H9 (cell line): ENCODE results near the gene BCAS3. TPM values are rescaled to one million over a fixed set of nuclear protein-coding genes. Genes with fewer than 3 reads are reported as not detected.

Experiments used
- DNase-seq: peaks from one replicate; pipeline ENCODE4 v3.0.0-alpha.2; 2017
- H2AFZ ChIP-seq: one replicate; pipeline ENCODE4 v1.6.1; 2013; ENCODE audit warnings: mild to moderate bottlenecking, low read length, control low read depth, moderate library complexity
- H2AK5ac ChIP-seq: 2 replicates; pipeline ENCODE4 v1.6.1; 2013; ENCODE audit warnings: low read length, control low read depth, mixed read lengths; ENCODE audit not compliant: insufficient read length
- H2BK120ac ChIP-seq: one replicate; pipeline ENCODE4 v1.6.1; 2013; ENCODE audit warnings: low read depth, mild to moderate bottlenecking, low read length, control low read depth, inconsistent platforms; ENCODE audit not compliant: poor library complexity, severe bottlenecking
- H2BK12ac ChIP-seq: 2 replicates; pipeline ENCODE4 v1.6.1; 2013; ENCODE audit warnings: low read length, control low read depth, mixed read lengths, low read depth; ENCODE audit not compliant: insufficient read length
- H2BK15ac ChIP-seq: 2 replicates; pipeline ENCODE4 v1.6.1; 2013; ENCODE audit warnings: low read depth, low read length, control low read depth
- H2BK20ac ChIP-seq: one replicate; pipeline ENCODE4 v1.6.1; 2013; ENCODE audit warnings: low read depth, mild to moderate bottlenecking, low read length, control low read depth, inconsistent platforms; ENCODE audit not compliant: poor library complexity, severe bottlenecking
- H2BK5ac ChIP-seq: 2 replicates; pipeline ENCODE4 v1.6.1; 2013; ENCODE audit warnings: low read length, control low read depth, mixed read lengths; ENCODE audit not compliant: insufficient read length
- H3K14ac ChIP-seq: 2 replicates; pipeline ENCODE4 v1.6.1; 2013; ENCODE audit warnings: low read length, control low read depth; ENCODE audit not compliant: insufficient read depth
- H3K18ac ChIP-seq: 2 replicates; pipeline ENCODE4 v1.6.1; 2013; ENCODE audit warnings: low read depth, mild to moderate bottlenecking, mixed read lengths, low read length, control low read depth; ENCODE audit not compliant: insufficient read length
- H3K23ac ChIP-seq: 2 replicates; pipeline ENCODE4 v1.6.1; 2013; ENCODE audit warnings: low read length, control low read depth, mixed read lengths, low read depth; ENCODE audit not compliant: insufficient read length
- H3K23me2 ChIP-seq: 2 replicates; pipeline ENCODE4 v1.6.1; 2013; ENCODE audit warnings: low read depth, mild to moderate bottlenecking, mixed read lengths, low read length, control low read depth; ENCODE audit not compliant: insufficient read length, poor library complexity, severe bottlenecking
- H3K27ac ChIP-seq: 2 replicates; pipeline ENCODE4 v1.5.1; 2013; ENCODE audit warnings: low read length, control low read depth, mixed read lengths, low read depth; ENCODE audit not compliant: insufficient read length
- H3K27me3 ChIP-seq: 2 replicates; pipeline ENCODE4 v1.6.1; 2013; ENCODE audit warnings: low read length, control low read depth, inconsistent platforms; ENCODE audit not compliant: insufficient read depth
- H3K4ac ChIP-seq: 2 replicates; pipeline ENCODE4 v1.6.1; 2013; ENCODE audit warnings: low read depth, mild to moderate bottlenecking, control low read depth, inconsistent platforms, low read length, moderate library complexity
- H3K4me1 ChIP-seq: 2 replicates; pipeline ENCODE4 v1.6.1; 2013; ENCODE audit warnings: low read length, control low read depth, inconsistent platforms; ENCODE audit not compliant: insufficient read depth
- H3K4me2 ChIP-seq: 2 replicates; pipeline ENCODE4 v1.6.1; 2013; ENCODE audit warnings: low read length, control low read depth, mixed read lengths; ENCODE audit not compliant: insufficient read length, insufficient read depth
- H3K56ac ChIP-seq: 2 replicates; pipeline ENCODE4 v1.6.1; 2013; ENCODE audit warnings: low read depth, mild to moderate bottlenecking, mixed read lengths, low read length, control low read depth; ENCODE audit not compliant: insufficient read length
- H3K79me1 ChIP-seq: 2 replicates; pipeline ENCODE4 v1.6.1; 2013; ENCODE audit warnings: low read depth, mild to moderate bottlenecking, moderate library complexity, low read length, control low read depth, inconsistent platforms; ENCODE audit not compliant: insufficient read depth, poor library complexity, severe bottlenecking
- H3K79me2 ChIP-seq: 2 replicates; pipeline ENCODE4 v1.6.1; 2013; ENCODE audit warnings: low read length, control low read depth, inconsistent platforms; ENCODE audit not compliant: insufficient read depth
- H3K9ac ChIP-seq: 2 replicates; pipeline ENCODE4 v1.6.1; 2013; ENCODE audit warnings: low read length, control low read depth, mixed read lengths; ENCODE audit not compliant: insufficient read length; ENCODE audit errors: extremely low read depth
- H3K9me3 ChIP-seq: one replicate; pipeline ENCODE4 v1.6.1; 2013; ENCODE audit warnings: low read depth, low read length, inconsistent platforms; ENCODE audit not compliant: control insufficient read depth
- H3T11ph ChIP-seq: one replicate; pipeline ENCODE4 v1.6.1; 2013; ENCODE audit warnings: mild to moderate bottlenecking, low read length, control low read depth, inconsistent platforms
- H4K20me1 ChIP-seq: one replicate; pipeline ENCODE4 v1.6.1; 2013; ENCODE audit not compliant: control insufficient read depth, insufficient read length, insufficient read depth
- H4K5ac ChIP-seq: 2 replicates; pipeline ENCODE4 v1.6.1; 2013; ENCODE audit warnings: low read depth, mild to moderate bottlenecking, mixed read lengths, low read length, control low read depth; ENCODE audit not compliant: insufficient read length
- H4K8ac ChIP-seq: replicated peaks from 2 replicates; pipeline ENCODE4 v1.6.1; 2013; ENCODE audit warnings: low read length, control low read depth, mixed read lengths, low read depth; ENCODE audit not compliant: insufficient read length
- H4K91ac ChIP-seq: 2 replicates; pipeline ENCODE4 v1.6.1; 2013; ENCODE audit warnings: low read depth, mild to moderate bottlenecking, moderate library complexity, mixed read lengths, low read length, control low read depth; ENCODE audit not compliant: insufficient read length
- H3K27ac Mint-ChIP-seq, 3 experiments: 2 replicates in 2 of 3; 3 replicates in 1 of 3; pipeline ENCODE4 v1.8.0; 2020 to 2021; ENCODE audit warnings: mixed read lengths in 3 of 3, mild to moderate bottlenecking in 1 of 3, moderate library complexity in 1 of 3
- H3K27me3 Mint-ChIP-seq: 2 replicates; pipeline ENCODE4 v1.8.0; 2021; ENCODE audit warnings: low read depth, mild to moderate bottlenecking, moderate library complexity, mixed read lengths
- H3K36me3 Mint-ChIP-seq, 3 experiments: 2 replicates in 2 of 3; 3 replicates in 1 of 3; pipeline ENCODE4 v1.8.0; 2020 to 2021; ENCODE audit warnings: low read depth in 3 of 3, mixed read lengths in 3 of 3; ENCODE audit not compliant: insufficient read depth in 1 of 3
- H3K4me1 Mint-ChIP-seq, 2 experiments: 2 replicates each; pipeline ENCODE4 v1.8.0; 2020; ENCODE audit warnings: mixed read lengths in 2 of 2
- H3K4me3 Mint-ChIP-seq, 2 experiments: 2 replicates in 1 of 2; 3 replicates in 1 of 2; pipeline ENCODE4 v1.8.0; 2020 to 2021; ENCODE audit warnings: mild to moderate bottlenecking in 2 of 2, mixed read lengths in 2 of 2, moderate library complexity in 1 of 2
- H3K9me3 Mint-ChIP-seq, 2 experiments: 2 replicates in 1 of 2; 3 replicates in 1 of 2; pipeline ENCODE4 v1.8.0; 2020; ENCODE audit warnings: mild to moderate bottlenecking in 2 of 2, mixed read lengths in 2 of 2, moderate library complexity in 1 of 2
- CTCF ChIP-seq: fragments of 200-600 bp; sonication (generic); conservative IDR thresholded peaks from 3 replicates; pipeline ENCODE4 v1.8.0; 2021; ENCODE audit warnings: antibody characterized with exemption, mild to moderate bottlenecking
- WGBS: extraction: QIAGEN DNeasy Blood & Tissue Kit; methylation state at CpG from one replicate; pipeline ENCODE4 v1.1.7; 2013; ENCODE audit warnings: missing lambda C conversion rate, low lambda C conversion rate, mixed read lengths; ENCODE audit not compliant: insufficient read length; ENCODE audit errors: extremely low coverage; 5-methylcytosine and 5-hydroxymethylcytosine counted together
- total RNA-seq: library from RNA; stranded (reverse); gene quantifications from 2 replicates; pipeline ENCODE4 v1.2.1, GENCODE V29; 2021

BCAS3 gene
- total RNA-seq, 1 experiment from 2014 or later: 22.4 TPM

- Histone ChIP-seq H3K79me2 (no peaks in the 10 kb centered on the region), H2AK5ac (no peak overlapping the region), H2BK5ac (no peak overlapping the region), H4K5ac (no peak overlapping the region), H3K27me3 (no peaks in the 10 kb centered on the region), H3K4me1 (no peaks in the 10 kb centered on the region), H3K27ac (no peak overlapping the region), H3K9me3 (no peaks in the 10 kb centered on the region), H3K79me1 (no peaks in the 10 kb centered on the region), H3K23me2 (no peaks in the 10 kb centered on the region), H2BK120ac (no peak overlapping the region), H4K8ac (no peak overlapping the region), H3K18ac (no peak overlapping the region), H3K23ac (no peak overlapping the region), H3K9ac (no peak overlapping the region), H2BK15ac (no peak overlapping the region), H3K56ac (no peak overlapping the region), H3K14ac (no peak overlapping the region), H3K4ac (no peak overlapping the region), H2AFZ (no peak overlapping the region), H2BK20ac (no peak overlapping the region), H3T11ph (no peak overlapping the region), H2BK12ac (no peak overlapping the region), H4K20me1 (no peaks in the 10 kb centered on the region), H4K91ac (no peak overlapping the region), H3K4me2 (no peak overlapping the region)
- no peak overlapping the region for H3K4me3 Mint-ChIP-seq
- TF ChIP-seq CTCF: no peak
- H3K27me3 Mint-ChIP-seq: no peaks in the 10 kb centered on the region
- peaks cover 8 to 10% of the 10 kb centered on the region in 2 experiments for H3K4me1 Mint-ChIP-seq
- H3K27ac Mint-ChIP-seq: no peak overlapping the region
- no peaks in the 10 kb centered on the region for H3K36me3 Mint-ChIP-seq
- H3K9me3 Mint-ChIP-seq: no peaks in the 10 kb centered on the region
- DNase-seq: no peak
- no CpG with 5 or more reads among the region's 2 CpGs for WGBS
These were observed 385.9 kb downstream of the BCAS3 start for GRCh38 chr17:61063528-61063927.
